ENCODE results near the gene ONECUT3. TPM values are rescaled to one million over a fixed set of nuclear protein-coding genes. Genes with fewer than 3 reads are reported as not detected.

The ONECUT3 gene
- total RNA-seq, 1 experiment from 2014 or later, result not detected

- intact Hi-C loops (cut with micrococcal nuclease; ENCODE audit: unreplicated experiment), result no loop called here
- no peaks in the 10 kb centered on the region for H3F3A ChIP-seq (ENCODE audit: insufficient read depth, low read depth)
- no peaks in the 10 kb centered on the region for H3K79me2 ChIP-seq (ENCODE audit: low read depth)
- TF ChIP-seq CTCF (conservative IDR thresholded peaks at IDR 0.05), result no peak
- no peak for TF ChIP-seq EZH2 (IDR thresholded peaks at IDR 0.05; ENCODE audit: low read depth)
- H3K36me3 ChIP-seq (ENCODE audit: low read depth), result no peaks in the 10 kb centered on the region
- no peaks in the 10 kb centered on the region for H3K9me3 ChIP-seq (ENCODE audit: insufficient read depth, low read depth)
- H3K27ac ChIP-seq, result no peak overlapping the region
- no TSS peak for BruUV-seq (replicated peaks)
- no peaks in the 10 kb centered on the region; the same call in 1 of the 2 replicates for H4K20me1 ChIP-seq (ENCODE audit: insufficient read depth)
- CTCF ChIA-PET, result no interaction called here
- H3K4me1 ChIP-seq (replicated peaks; ENCODE audit: insufficient read depth), result no peaks in the 10 kb centered on the region
- no peak overlapping the region for H3K4me2 ChIP-seq
- H3K9me2 ChIP-seq (ENCODE audit: insufficient read depth), result no peaks in the 10 kb centered on the region
- no peaks in the 10 kb centered on the region for H3K27me3 ChIP-seq (ENCODE audit: insufficient read depth, low read depth)
- H3K4me3 ChIP-seq, result no peak overlapping the region
- H2AFZ ChIP-seq, result no peak overlapping the region
- POLR2A ChIA-PET (ENCODE audit: unreplicated experiment), result interaction anchor here (0.6 kb wide), 2 partner anchors 11 to 442 kb away, joined by 5 to 7 read pairs; no protein-coding TSS in a partner anchor
- DNase-seq, result no peak
Measured at GRCh38 chr19:1818549-1819195, 65.4 kb downstream of the ONECUT3 start.

- no peaks in the 10 kb centered on the region for H3K36me3 ChIP-seq (ENCODE audit: low read depth)
- ChIA-PET POLR2A (ENCODE audit: unreplicated experiment) (interaction anchor here (0.6 kb wide), 1 partner anchor 12 kb away, joined by 7 read pairs; no protein-coding TSS in a partner anchor), CTCF (no interaction called here)
Measured at GRCh38 chr19:1819341-1820255, 66.3 kb downstream of the ONECUT3 start.

More at GRCh38 chr19:1819341-1820255, 66.3 kb downstream of the ONECUT3 start:
- no TSS peak for BruUV-seq (replicated peaks)
- H3K4me1 ChIP-seq (replicated peaks; ENCODE audit: insufficient read depth), result no peaks in the 10 kb centered on the region
- no peaks in the 10 kb centered on the region for H3F3A ChIP-seq (ENCODE audit: insufficient read depth, low read depth)
- no peaks in the 10 kb centered on the region for H3K9me2 ChIP-seq (ENCODE audit: insufficient read depth)
- intact Hi-C loops (cut with micrococcal nuclease; ENCODE audit: unreplicated experiment), result no loop called here
- H3K4me3 ChIP-seq, result no peak overlapping the region
- no peaks in the 10 kb centered on the region for H3K79me2 ChIP-seq (ENCODE audit: low read depth)
- H3K27me3 ChIP-seq (ENCODE audit: insufficient read depth, low read depth), result no peaks in the 10 kb centered on the region
- no peaks in the 10 kb centered on the region for H3K9me3 ChIP-seq (ENCODE audit: insufficient read depth, low read depth)
- H4K20me1 ChIP-seq (ENCODE audit: insufficient read depth), result no peaks in the 10 kb centered on the region; the same call in 1 of the 2 replicates
- no peak overlapping the region for H3K4me2 ChIP-seq
- H2AFZ ChIP-seq, result no peak overlapping the region
- DNase-seq, result no peak
- no peak for TF ChIP-seq CTCF (conservative IDR thresholded peaks at IDR 0.05)
- TF ChIP-seq EZH2 (IDR thresholded peaks at IDR 0.05; ENCODE audit: low read depth), result no peak
- H3K27ac ChIP-seq, result no peak overlapping the region

All from PC-9 (cell line).